8988T (cell line): ENCODE data around the gene CGB7.
"Not testable (repeated sequence)": the region's sequence is repeated elsewhere in the genome, so short reads cannot be mapped to it uniquely, and the experiment has no call there.

Source experiments
- DNase-seq: peaks from one replicate; pipeline ENCODE4 v3.0.0; 2011

CGB7 gene

GRCh38 chr19:49073514-49074378 lies 16.2 kb upstream of the CGB7 start:
- DNase-seq = peak; percentile 75

- no peak for DNase-seq
These were observed 14.5 kb upstream of the CGB7 start for GRCh38 chr19:49071860-49072547.

GRCh38 chr19:49070416-49070815 lies 12.9 kb upstream of the CGB7 start:
- DNase-seq = no peak

- no peak for DNase-seq
These were observed 11.5 kb upstream of the CGB7 start for GRCh38 chr19:49069026-49069425.

GRCh38 chr19:49067554-49067953 lies 10.0 kb upstream of the CGB7 start:
- no peak for DNase-seq

- DNase-seq = no peak
These were observed 8.5 kb upstream of the CGB7 start for GRCh38 chr19:49065905-49066512.

GRCh38 chr19:49064768-49065611 lies 7.4 kb upstream of the CGB7 start, which contains the start of gene NTF4:
Gene NTF4 (minus strand): TSS chr19:49064818. CDS start chr19:49061997, 2,821 bp downstream.
- DNase-seq = peak; percentile 71

GRCh38 chr19:49064029-49064629 lies 6.6 kb upstream of the CGB7 start:
- peak; percentile 20 for DNase-seq

GRCh38 chr19:49061445-49061844 lies 3.9 kb upstream of the CGB7 start:
- DNase-seq = peak; percentile 6

GRCh38 chr19:49061000-49061399 lies 3.5 kb upstream of the CGB7 start:
- DNase-seq = peak; percentile 2

- DNase-seq = no peak
These were observed 1.5 kb upstream of the CGB7 start for GRCh38 chr19:49059053-49059452.

- DNase-seq = peak; percentile 36
These were observed 1.0 kb upstream of the CGB7 start for GRCh38 chr19:49058562-49058961.

- DNase-seq = not testable (repeated sequence)
These were observed 500 bp downstream of the CGB7 start for GRCh38 chr19:49056902-49057596.

- DNase-seq = peak; percentile 86
These were observed 1.2 kb downstream of the CGB7 start for GRCh38 chr19:49056101-49056901.

- peak; percentile 71 for DNase-seq
These were observed 7.0 kb downstream of the CGB7 start for GRCh38 chr19:49050376-49051033.

- not testable (repeated sequence) for DNase-seq
These were observed 7.7 kb downstream of the CGB7 start for GRCh38 chr19:49049834-49050233.

GRCh38 chr19:49049011-49049410 lies 8.5 kb downstream of the CGB7 start, which contains the start of gene CGB8:
Gene CGB8 (minus strand): TSS chr19:49049111. CDS start chr19:49048739, 372 bp downstream.
- DNase-seq = not testable (repeated sequence)

- DNase-seq = not testable (repeated sequence)
These were observed 14.0 kb downstream of the CGB7 start, which contains the start of gene CGB5 for GRCh38 chr19:49043548-49043947. Gene CGB5 (plus strand): TSS chr19:49043848. CDS start chr19:49044210, 362 bp downstream.

GRCh38 chr19:49042666-49043065 lies 14.9 kb downstream of the CGB7 start:
- DNase-seq = not testable (repeated sequence)

GRCh38 chr19:49042177-49042576 lies 15.4 kb downstream of the CGB7 start:
- DNase-seq = no peak
